ENCODE results near the gene GRM8. TPM values are rescaled to one million over a fixed set of nuclear protein-coding genes. Genes with fewer than 3 reads are reported as not detected.
A peak's percentile ranks its signal among the peaks of the same experiment; 100 is the strongest.

GRM8 gene
- total RNA-seq: 3.3 TPM

DNA sequence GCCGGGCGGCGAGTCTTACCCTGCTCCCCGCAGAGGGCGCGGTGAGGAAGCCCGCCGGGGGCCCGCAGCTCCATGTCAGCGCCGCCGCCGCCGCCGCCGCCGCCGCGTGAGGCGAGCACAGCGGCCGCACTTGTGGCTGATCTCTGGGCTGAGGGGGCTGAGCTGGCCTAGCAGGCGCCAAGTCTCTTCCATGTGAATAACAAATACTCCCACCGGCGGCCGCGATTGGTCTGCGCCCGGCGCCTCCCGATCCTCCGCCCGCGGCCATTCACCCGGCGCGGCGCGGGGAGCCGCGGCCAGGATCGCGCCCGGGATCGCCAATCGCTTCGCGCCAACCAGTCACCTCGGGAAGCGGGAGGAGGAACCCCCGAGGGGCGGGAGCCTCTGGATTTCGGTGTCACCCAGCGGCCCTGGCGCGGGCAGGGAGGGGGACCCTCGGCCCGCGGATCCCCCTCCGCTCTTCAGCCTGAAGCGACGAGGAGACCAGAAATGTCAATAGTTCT lies at the start of gene GRM8:
TSS of gene GRM8 (minus strand) at position 164 of the 503 bp plus-strand sequence.
- no peak for DNase-seq (ENCODE audit: low spot score)

DNA sequence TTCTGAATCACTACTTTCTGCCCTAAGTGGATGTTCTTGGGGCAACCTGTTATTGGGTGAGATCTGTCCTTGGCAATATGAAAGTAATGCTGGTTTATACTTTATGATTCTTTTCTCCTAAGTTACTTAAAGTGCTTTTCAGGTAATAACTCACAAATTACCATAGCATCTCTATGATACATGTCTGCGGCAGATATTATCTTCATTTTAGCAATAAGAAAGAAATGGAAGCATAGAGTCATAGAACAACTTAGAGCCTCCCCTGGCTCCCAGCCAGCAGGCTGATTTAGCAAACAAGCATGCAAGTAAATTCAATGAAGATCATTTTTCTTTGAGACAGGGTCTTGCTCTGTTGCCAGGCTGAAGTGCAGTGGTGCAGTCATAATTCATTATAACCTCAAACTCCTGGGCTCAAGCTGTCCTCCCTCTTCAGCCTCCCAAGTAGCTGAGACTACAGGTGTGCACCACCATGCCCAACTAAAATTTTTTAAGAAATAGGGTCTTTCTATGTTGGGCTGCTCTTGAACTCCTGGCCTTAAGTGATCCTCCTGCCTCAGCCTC lies 38.1 kb upstream of the GRM8 start:
- DNase-seq (ENCODE audit: low spot score): no peak

- no peak for DNase-seq (ENCODE audit: low spot score)
Measured at GRCh38 chr7:127290116-127290655, 37.4 kb upstream of the GRM8 start.

GRCh38 chr7:127287133-127287532 lies 34.4 kb upstream of the GRM8 start:
- no peak for DNase-seq (ENCODE audit: low spot score)

GRCh38 chr7:127270093-127270492 lies 17.4 kb upstream of the GRM8 start:
- DNase-seq (ENCODE audit: low spot score): no peak

GRCh38 chr7:127266047-127266446 lies 13.3 kb upstream of the GRM8 start:
- no peak for DNase-seq (ENCODE audit: low spot score)

DNA sequence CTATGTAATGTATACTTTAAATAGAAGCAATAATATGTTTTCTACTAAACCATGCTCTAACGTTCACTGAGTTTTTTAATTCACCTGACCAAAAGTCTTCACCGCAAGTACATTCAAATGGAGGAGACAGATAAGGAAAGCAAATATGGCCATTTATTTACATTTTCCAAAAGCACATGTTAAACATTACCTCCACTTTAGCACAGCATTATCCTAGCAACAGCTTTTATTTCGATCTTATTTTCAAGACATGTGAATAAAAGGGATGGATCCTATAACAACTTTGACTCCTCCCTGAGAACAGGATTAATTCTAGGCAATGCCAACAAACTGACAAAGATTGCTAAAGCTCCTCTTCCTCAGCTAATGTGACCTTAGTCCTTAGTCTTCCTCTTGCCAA lies 11.5 kb upstream of the GRM8 start:
- DNase-seq (ENCODE audit: low spot score): no peak

DNA sequence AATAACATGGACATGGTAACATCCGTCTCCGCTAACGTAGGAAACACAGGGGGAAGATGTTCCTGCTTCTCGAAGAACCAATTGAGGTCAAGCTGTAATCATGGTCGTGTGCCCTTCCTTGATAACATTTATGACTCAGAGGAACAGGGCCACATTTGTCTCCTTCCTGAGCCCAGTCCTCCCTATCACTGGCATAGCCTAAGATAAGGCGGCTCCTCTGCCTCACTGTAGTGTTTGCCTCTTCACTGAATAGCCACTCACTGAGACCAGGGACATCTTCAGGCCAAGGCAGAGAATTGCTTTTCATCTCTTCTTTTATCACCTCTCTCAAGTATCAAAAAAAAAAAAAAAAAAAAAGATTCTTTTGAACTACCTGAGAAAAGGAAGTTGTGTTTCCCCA lies 5.4 kb upstream of the GRM8 start:
- DNase-seq (ENCODE audit: low spot score): no peak

DNA sequence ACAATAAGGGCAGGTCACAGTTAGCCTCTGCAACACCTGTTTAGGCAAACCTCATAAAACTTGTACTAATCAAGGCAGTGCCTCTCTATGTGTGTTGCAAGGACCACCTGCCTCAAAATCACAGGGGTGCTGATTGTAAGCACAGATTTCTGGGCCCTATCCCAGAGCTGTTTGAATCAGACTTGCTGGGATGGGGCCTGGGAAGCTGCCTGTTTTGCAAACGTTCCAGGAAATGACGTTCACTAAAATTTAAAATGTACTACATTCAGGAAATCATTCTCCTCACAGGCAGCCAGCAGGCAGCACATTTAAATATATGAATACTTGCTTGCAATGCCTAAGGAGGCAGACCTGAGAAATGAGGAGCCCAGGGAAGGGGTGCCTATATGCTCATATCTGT lies 4.3 kb upstream of the GRM8 start:
- DNase-seq (ENCODE audit: low spot score): no peak

DNA sequence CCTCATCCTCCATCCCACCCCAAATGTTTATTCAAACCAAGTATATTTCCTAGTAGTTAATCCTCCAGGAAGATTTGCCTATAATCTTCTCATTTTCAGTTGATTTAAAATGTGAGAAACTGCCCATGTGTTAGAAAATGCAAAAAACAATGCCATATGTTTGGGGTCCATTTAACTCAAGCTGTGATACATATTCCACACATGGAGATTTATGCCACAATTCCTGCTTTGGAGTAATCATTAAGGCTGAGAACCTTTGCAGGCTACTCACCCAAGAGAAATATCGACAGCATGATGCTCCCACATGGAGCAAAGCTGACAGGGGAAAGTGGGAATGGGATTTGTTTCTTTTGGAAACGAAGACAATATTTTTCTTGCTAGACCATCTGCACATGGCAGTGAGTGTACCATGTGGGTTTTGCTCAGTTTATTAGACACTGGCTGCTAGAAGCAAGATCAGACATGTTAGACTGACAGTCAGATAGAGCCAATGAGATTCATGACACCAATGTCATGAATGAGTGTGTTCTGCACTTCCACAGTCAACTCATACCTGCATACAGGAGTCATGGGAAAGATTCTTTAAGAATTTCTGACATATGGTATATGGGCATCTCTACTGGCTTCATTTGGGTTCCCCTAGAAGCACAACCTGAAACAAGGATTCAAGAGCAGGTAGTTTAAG lies 3.4 kb upstream of the GRM8 start:
- DNase-seq (ENCODE audit: low spot score): no peak

DNA sequence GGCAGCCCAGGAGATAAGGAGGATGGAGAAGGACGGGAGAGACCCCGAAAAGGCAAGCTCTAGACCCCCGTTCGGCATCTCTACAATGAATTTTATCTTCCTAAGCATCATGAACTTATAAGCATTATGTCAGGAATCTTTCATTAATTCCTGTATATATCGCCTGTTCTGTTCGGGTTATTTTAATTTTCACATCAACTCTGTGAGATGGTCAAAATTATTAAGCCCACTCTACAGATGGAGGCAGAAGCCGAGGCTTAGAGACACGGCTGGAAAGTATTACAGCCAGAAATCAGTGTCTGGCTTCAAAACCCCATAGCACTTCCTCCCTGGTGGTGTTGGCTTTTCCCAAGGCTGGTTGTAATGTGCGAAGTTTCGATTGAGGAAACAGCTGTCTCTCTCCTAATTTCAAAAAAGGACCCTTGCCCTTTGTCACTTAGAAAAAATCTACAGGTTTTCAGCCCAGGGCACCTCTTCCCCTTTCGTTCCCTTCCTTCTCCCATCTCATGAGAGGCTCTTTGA lies 1.5 kb upstream of the GRM8 start:
- no peak for DNase-seq (ENCODE audit: low spot score)

- peak; percentile 64 for DNase-seq (ENCODE audit: low spot score)
Measured at GRCh38 chr7:127253281-127254162, 781 bp upstream of the GRM8 start.

DNA sequence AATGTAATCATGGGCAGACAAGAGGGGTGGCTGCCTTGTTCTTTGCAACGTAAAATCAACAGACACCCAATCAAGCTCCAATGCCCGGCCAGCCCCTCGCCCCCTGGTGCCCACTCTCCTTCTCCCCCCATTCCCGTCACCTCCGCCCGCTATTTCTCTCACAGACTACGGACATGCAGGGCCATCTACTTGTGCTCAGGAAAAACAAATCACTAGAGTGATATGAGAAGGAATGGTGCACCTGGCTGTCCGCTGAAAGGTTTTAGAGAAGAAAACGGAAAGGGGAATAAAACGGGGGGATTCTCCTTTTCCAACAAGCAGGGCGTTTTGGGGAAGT lies 396 bp downstream of the GRM8 start:
- no peak for DNase-seq (ENCODE audit: low spot score)

DNA sequence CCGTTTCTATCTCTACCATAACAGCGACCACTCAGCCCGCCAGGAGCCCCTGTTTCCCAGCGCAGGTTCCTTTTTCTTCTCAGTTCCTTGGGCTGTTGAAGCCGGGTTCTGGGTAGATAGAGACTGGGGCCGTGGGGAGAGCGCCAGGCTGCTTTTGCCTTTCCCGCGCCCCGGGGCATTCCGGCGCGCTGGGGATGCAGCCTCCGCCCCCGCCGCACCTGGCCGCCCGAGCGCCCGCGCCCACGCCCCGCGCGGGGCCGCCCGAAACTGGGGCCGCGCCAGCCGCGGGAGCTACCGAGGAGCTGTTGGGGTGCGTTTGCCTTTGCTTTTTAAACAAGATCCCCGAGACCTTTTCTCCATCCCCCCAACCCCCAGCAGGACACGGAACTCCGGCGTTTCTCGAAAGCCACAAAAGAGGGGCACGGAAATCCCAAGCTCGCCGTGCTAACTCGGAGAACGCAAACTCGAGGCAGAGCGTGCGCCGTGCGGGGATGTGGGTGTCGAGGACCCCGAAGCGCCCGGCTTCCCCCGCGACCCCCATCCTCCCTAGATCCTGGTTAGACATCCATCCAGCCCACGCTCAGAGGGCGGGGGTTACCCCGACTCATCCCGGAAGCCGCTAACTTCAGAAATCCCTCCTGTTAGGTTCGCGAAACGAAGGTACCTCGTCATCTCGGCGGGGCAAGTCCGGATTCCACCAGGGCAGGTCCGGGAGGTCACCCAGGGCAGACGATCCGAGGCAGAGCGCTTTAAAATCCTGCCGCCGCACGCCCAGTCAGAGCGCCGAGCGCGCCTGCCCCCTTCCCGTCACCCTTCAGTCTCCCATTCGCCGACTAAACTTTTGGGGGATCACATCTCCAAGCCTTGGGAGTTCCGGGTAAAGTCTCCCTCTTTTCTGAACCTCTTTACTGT lies 1.0 kb downstream of the GRM8 start:
- DNase-seq (ENCODE audit: low spot score): no peak

GRCh38 chr7:127251036-127251464 lies 1.7 kb downstream of the GRM8 start:
- DNase-seq (ENCODE audit: low spot score): no peak

- DNase-seq (ENCODE audit: low spot score): no peak
Measured at GRCh38 chr7:127250312-127251035, 2.3 kb downstream of the GRM8 start.

- no peak for DNase-seq (ENCODE audit: low spot score)
Measured at GRCh38 chr7:127245607-127246006, 7.1 kb downstream of the GRM8 start.

GRCh38 chr7:127245002-127245401 lies 7.7 kb downstream of the GRM8 start:
- no peak for DNase-seq (ENCODE audit: low spot score)

GRCh38 chr7:127239814-127240213 lies 12.9 kb downstream of the GRM8 start:
- no peak for DNase-seq (ENCODE audit: low spot score)

- no peak for DNase-seq (ENCODE audit: low spot score)
Measured at GRCh38 chr7:127233630-127234029, 19.1 kb downstream of the GRM8 start.
